HK-2 (cell line): ENCODE data around the gene SAP30BP.
A peak's percentile ranks its signal among the peaks of the same experiment; 100 is the strongest.

Experiments used
- DNase-seq: peaks from one replicate; pipeline ENCODE4 v3.0.0-alpha.2; 2018; ENCODE audit not compliant: unreplicated experiment

SAP30BP gene

DNA sequence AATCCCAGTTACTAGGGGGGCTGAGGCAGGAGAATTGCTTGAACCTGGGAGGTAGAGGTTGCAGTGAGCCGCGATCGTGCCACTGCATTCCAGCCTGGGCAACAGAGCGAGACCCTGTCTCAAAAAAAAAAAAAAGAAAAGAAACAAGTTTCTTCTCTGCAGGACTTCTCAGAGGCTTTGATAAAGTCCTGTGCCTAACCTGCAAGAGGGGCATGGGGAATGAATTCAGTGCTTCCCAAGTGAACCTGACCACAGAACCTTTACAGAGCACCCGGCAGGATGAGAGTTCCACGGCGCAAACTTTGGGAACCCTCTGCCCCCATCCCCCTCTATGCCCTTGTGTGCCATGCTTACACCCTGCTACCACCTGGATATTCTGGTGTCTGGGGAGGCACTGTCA is 72.0 kb downstream of the SAP30BP start:
- DNase-seq = no peak

DNA sequence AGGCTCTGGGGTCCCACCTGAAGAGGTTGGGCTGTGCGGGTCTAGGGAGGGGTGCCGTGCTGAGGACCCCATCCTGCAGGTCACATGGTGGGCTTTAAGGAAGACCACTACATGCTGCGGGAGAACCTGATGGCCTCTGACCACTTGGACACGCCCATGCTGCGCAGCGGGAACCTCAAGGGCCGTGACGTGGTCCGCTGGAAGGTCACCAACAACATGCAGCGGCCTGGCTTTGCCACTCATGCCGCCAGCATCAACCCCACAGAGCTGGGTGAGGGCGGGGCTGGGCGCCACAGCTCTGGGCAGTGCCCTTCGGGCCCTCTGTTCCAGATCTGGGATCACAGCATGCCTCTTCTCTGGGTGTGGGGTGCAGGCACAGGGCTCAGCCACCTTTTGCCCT is 72.7 kb downstream of the SAP30BP start:
- no peak for DNase-seq

DNA sequence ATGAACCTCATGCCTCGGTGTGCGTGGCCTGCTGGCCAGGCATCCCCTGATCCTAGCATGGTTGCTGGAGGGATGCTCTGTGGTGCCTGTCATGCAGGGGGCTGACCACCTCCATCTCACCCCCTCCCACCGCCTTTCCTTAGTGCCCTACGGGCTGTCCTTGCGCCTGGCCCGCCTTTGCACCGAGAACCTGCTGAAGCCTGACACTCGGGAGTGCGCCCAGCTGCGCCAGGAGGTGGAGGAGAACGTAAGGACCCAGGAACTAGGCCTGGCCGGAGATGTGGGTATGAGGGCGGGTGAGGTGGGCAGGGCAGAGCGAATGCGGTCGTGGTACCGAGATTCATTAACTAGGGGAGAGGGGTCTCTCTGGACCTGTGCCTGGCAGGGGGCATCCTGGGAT is 73.1 kb downstream of the SAP30BP start:
- no peak for DNase-seq

DNA sequence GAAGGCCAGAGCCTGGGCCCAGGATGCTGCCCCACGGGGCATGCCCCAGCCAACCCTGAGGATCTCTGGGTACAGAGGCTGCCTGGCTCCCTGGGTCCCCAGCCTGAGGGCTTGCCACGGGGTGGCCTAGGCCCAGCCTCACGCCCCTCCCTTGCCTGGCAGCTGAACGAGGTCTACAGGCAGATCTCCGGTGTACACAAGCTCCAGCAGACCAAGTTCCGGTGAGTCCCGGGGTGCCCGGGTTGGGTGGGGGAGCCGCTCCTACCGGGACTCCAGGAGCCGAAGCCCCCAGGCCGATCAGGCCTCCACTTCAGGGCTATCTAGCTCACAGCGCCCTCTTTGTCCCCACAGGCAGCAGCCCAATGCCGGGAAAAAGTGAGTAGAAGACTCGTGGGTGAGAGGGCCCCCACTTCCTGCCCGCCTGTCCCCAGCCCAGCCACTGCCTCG is 73.5 kb downstream of the SAP30BP start:
- DNase-seq = no peak

DNA sequence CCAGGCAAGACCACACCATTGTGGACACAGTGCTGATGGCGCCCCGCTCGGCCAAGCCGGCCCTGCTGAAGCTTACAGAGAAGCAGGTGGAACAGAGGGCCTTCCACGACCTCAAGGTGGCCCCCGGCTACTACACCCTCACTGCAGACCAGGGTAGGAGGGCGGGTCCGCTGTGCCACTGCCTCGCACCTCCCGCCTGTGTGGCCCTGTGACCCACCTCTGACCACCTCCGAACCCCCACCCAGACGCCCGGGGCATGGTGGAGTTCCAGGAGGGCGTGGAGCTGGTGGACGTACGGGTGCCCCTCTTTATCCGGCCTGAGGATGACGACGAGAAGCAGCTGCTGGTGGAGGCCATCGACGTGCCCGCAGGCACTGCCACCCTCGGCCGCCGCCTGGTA is 75.2 kb downstream of the SAP30BP start:
- DNase-seq = no peak

DNA sequence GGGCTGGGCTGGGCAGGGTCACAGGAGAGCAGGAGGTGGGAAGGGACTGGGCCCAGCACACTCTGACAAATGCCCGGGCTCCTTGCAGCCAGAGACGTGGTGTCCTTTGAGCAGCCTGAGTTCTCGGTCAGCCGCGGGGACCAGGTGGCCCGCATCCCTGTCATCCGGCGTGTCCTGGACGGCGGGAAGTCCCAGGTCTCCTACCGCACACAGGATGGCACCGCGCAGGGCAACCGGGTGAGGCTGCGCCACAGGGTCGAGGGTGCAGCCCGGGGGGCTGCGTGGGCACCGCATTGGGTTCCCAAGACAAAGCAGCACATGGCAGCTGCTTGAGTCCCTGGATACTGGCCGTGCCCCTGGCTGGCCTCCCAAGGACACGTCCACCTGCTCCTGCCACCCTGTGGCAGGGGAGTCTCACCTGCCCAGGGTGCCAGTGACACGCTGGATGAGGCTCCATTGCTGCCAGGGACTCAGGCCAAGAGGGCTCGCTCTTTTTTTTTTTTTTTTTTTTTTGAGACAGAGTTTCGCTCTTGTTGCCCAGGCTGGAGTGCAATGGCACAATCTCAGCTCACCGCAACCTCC is 76.6 kb downstream of the SAP30BP start:
- no peak for DNase-seq

DNA sequence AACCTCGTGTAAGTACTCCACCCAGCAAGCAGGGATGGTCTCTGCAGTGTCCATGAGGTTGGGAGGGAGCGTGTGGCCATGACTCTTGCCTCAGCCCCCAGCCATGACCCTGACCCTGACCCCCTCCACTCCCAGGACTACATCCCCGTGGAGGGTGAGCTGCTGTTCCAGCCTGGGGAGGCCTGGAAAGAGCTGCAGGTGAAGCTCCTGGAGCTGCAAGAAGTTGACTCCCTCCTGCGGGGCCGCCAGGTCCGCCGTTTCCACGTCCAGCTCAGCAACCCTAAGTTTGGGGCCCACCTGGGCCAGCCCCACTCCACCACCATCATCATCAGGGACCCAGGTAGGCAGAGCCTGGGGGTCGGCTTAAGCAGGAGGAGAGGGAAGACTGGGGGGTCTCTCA is 81.6 kb downstream of the SAP30BP start:
- DNase-seq = no peak

DNA sequence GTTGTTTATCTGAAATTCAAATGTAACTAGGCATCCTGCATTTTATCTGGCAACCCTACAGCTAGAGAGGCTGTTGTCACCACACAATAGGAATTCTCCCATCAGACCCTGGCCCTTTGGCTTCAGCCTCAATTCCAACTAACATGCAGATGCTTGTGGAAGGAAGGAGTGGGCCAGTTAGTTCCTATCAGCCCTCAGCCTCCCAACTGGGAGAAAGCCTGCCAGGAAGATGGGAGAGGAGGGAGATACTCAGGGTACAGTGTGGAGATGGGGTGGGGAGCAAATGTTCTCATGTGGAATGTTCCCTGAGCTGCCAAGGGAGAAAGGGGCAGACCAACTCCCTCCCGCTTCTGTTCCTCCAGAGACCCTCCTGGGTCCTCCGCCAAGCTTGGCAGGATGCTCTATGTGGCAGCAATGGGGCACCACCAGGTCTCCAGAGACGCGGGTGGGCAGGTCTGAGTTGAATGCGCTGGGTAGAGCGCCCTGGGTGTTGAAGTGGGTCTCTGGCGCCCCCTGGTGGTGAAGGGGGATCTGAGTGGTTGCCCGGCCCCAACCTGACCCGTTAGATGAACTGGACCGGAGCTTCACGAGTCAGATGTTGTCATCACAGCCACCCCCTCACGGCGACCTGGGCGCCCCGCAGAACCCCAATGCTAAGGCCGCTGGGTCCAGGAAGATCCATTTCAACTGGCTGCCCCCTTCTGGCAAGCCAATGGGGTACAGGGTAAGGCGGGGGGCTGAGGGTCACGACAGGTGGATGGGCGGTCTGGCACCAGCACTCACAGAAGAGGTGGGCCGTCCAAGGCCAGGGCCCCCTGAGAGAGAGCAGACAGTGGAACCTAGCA is 82.6 kb downstream of the SAP30BP start:
- peak; percentile 87 for DNase-seq

DNA sequence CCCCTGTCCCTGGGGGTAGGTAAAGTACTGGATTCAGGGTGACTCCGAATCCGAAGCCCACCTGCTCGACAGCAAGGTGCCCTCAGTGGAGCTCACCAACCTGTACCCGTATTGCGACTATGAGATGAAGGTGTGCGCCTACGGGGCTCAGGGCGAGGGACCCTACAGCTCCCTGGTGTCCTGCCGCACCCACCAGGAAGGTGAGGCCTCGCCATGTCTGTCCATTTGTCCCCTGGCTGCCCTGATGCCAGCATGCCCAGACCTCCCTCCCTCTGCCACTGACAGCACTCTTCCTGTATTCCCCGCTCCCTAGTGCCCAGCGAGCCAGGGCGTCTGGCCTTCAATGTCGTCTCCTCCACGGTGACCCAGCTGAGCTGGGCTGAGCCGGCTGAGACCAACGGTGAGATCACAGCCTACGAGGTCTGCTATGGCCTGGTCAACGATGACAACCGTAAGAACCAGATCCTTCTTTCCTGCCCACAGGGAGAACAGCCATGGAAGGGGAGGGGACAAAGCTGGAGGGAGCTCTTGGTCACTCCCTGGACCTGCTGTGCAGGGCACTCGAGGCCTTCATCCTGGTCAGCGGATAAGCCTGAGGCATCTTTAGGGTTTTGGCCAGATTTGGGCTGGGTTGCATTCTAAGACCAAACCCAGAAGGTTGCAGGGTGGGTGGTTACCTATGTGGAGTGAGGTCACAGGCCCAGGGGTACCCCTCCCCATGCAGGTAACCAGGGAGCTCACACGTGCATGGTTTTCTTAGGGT is 83.7 kb downstream of the SAP30BP start:
- DNase-seq = no peak

DNA sequence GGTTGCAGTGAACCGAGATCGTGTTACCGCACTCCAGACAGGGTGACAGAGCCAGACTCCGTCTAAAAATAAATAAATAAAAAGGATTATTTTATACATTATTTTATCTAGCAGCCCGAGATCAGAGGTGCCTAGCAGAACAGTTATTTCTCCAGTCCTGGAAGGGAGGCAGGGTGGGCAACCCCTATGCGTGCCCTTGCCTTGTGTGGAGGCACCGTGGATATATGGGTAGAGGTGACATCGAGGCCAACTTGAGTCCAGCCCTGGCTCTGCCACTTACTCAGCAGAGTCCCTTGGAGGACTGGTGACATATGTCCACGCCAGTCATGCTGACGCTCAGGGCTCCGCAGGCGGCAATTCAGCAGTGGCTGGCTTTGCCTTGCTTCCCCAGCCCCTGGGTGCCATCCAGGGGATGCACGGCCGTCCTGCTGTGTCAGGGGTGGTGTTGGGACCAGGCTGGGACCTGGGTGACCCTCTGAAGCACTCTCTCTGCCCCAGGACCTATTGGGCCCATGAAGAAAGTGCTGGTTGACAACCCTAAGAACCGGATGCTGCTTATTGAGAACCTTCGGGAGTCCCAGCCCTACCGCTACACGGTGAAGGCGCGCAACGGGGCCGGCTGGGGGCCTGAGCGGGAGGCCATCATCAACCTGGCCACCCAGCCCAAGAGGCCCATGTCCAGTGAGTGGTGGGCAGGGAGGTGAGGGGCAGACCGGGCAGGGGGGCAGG is 84.7 kb downstream of the SAP30BP start:
- DNase-seq = no peak

DNA sequence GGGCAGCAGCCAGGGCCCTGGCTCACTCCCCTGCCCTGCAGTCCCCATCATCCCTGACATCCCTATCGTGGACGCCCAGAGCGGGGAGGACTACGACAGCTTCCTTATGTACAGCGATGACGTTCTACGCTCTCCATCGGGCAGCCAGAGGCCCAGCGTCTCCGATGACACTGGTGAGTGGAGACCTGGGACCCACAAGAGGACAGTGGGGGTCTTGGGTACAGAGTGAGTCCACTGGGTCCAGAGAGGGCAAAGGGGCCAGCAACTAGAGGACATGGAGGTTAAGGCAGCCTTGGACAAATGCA is 85.2 kb downstream of the SAP30BP start:
- no peak for DNase-seq

DNA sequence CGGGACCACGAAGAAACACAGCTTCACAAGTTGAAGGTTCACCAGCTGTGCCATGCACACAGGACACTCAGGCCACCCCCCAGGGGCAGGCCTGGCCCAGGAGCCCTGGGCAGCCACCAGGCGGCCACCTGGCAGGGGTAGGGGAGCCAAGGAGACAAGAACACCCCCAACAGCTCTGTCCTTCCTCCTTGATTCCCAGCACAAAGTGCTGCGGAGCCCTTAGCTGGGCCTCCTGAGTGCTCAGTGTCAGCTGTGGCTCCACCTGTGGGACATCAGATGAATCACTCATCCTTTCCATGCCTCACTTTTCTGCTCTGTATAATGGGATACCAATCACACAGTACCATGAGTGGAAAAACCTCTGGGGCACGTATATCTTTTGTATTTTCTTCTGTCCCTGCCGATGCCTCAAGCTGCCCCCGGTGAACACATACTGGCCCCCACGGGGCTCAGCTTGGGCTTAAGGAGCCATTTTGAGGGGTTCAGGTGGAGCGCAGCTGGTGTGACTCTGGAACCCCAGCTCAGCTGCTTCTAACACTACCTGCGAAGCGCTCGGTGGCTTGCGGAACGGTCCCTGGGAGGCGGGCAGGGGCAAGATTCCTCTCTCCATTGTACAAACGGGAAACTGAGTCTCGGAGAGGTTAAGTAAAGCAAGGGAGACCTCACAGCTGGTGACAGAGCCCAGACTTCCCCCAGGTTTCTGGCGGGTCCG is 85.8 kb downstream of the SAP30BP start:
- DNase-seq = no peak

DNA sequence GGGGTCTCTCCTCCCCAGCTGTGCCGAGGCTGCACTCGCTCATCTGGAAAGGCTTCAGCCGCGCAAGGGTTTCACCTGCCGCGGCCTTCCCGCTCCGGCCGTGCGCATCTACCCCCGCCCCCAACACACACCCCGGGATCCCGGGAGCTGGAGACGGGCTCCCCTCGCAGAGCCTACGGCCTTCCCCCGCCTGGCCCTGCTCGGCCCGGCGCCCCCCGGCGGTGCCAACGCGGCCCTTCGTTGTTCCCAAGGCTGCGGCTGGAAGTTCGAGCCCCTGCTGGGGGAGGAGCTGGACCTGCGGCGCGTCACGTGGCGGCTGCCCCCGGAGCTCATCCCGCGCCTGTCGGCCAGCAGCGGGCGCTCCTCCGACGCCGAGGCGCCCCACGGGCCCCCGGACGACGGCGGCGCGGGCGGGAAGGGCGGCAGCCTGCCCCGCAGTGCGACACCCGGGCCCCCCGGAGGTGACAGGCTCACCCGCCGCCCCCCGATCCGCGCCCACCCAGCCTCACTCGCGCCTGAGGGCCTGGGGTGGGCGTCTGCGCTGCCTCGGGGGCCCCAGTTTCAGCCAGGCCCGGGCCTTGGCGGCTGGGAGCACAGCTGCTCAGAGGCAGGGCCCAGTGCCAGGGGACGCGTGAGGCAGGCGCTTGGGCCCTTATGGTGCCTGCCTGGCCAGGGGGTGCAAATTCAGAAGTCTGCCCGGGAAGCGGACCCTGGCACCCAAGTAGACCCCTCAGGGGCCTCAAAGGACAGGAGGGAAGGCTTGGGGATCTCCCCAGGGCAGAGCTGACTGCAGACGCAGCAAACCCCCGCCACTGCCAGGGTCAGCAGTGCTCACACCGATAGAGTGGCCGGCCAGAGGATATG is 86.6 kb downstream of the SAP30BP start:
- DNase-seq = no peak

DNA sequence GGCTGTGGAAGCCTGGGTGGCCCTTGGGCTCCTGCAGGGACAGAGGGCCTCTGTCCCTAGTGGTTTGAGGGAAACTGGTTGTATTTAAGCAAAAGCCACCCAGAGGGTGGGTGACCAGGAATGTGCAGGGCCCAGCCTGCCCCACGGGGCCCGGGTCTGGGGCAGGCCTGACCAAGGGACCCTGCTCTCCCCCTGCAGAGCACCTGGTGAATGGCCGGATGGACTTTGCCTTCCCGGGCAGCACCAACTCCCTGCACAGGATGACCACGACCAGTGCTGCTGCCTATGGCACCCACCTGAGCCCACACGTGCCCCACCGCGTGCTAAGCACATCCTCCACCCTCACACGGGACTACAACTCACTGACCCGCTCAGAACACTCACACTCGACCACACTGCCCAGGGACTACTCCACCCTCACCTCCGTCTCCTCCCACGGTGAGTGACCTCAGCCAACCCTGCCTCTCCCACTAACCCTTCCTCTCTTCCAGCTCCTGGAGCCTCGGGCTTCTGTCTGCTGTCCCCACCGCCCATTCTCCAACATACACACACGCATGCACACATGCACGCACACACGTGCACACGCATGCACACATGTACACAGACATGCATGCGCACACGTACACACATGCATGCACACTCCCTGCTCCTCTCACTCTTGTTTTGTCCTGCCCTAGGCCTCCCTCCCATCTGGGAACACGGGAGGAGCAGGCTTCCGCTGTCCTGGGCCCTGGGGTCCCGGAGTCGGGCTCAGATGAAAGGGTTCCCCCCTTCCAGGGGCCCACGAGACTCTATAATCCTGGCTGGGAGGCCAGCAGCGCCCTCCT is 87.5 kb downstream of the SAP30BP start:
- DNase-seq = no peak

DNA sequence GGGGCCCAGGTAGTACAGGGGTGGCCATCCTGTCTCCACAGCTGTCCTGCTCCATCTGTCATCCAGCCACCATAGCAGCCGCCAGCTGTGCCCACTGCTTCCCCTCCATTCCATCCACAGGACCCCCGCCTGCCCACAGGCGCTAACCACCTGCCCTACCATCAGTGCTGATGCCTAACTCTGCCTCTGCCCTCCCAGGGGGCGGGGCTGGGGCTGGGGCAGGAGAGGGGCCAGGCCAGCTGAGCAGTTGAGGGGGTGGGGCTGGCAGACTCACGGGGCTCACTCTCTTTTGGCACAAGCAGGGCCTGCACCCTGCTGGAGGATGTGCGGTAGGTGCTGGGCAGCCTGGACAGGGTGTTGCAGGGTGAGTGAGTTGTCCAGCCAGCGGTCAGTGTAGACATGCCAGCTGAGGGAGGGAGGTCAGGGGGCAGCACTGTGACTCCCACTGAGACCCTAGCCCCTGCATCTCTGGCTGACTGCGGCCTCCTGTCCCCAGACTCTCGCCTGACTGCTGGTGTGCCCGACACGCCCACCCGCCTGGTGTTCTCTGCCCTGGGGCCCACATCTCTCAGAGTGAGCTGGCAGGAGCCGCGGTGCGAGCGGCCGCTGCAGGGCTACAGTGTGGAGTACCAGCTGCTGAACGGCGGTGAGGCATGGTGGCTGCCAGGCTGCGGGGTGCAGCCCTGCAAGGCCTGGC is 88.2 kb downstream of the SAP30BP start:
- no peak for DNase-seq

DNA sequence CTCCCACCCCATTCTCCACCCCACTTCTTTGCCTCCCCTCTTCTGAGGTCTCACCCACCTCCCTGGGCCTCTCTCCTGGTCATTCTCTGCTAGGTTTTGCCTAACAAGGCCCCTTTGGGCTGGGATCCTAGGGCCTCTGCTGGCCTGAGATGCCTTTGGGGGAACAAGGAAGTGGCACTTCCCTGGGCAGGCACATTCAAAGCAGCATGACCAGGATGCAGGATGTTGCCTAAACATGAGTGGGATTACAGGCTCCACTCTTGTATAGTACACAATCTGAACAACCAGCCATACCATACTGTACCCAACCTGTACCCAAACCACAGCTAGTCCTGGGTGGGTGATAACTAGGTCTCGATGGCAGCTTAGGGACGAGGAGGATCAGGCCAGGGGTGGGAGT is 88.9 kb downstream of the SAP30BP start:
- no peak for DNase-seq

DNA sequence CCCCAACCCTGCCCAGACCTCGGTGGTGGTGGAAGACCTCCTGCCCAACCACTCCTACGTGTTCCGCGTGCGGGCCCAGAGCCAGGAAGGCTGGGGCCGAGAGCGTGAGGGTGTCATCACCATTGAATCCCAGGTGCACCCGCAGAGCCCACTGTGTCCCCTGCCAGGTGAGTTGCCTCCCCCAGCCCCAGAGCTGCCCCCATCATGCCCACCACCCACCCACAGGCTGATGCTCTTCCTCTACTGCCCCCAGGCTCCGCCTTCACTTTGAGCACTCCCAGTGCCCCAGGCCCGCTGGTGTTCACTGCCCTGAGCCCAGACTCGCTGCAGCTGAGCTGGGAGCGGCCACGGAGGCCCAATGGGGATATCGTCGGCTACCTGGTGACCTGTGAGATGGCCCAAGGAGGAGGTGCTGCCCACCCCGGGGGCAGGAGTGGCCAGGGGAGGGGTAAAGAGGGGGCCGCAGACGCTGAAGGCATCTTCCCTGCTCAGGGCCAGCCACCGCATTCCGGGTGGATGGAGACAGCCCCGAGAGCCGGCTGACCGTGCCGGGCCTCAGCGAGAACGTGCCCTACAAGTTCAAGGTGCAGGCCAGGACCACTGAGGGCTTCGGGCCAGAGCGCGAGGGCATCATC is 89.4 kb downstream of the SAP30BP start:
- no peak for DNase-seq

DNA sequence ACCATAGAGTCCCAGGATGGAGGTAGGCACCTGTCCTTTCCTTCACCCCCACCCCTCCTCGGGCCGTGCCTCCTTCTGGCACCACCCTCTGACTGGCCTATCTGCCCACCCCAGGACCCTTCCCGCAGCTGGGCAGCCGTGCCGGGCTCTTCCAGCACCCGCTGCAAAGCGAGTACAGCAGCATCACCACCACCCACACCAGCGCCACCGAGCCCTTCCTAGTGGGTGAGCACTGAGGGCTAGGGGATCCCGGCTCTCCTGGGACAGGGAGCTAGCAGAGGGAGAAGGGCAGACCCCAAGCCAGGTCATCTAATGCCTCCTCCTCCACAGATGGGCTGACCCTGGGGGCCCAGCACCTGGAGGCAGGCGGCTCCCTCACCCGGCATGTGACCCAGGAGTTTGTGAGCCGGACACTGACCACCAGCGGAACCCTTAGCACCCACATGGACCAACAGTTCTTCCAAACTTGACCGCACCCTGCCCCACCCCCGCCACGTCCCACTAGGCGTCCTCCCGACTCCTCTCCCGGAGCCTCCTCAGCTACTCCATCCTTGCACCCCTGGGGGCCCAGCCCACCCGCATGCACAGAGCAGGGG is 90.0 kb downstream of the SAP30BP start:
- no peak for DNase-seq
